ENCODE data around the gene EIPR1. TPM values are rescaled to one million over a fixed set of nuclear protein-coding genes. Genes with fewer than 3 reads are reported as not detected.
A peak's percentile ranks its signal among the peaks of the same experiment; 100 is the strongest.

EIPR1 gene
- total RNA-seq, 1 experiment from 2014 or later = 22.8 TPM

DNA sequence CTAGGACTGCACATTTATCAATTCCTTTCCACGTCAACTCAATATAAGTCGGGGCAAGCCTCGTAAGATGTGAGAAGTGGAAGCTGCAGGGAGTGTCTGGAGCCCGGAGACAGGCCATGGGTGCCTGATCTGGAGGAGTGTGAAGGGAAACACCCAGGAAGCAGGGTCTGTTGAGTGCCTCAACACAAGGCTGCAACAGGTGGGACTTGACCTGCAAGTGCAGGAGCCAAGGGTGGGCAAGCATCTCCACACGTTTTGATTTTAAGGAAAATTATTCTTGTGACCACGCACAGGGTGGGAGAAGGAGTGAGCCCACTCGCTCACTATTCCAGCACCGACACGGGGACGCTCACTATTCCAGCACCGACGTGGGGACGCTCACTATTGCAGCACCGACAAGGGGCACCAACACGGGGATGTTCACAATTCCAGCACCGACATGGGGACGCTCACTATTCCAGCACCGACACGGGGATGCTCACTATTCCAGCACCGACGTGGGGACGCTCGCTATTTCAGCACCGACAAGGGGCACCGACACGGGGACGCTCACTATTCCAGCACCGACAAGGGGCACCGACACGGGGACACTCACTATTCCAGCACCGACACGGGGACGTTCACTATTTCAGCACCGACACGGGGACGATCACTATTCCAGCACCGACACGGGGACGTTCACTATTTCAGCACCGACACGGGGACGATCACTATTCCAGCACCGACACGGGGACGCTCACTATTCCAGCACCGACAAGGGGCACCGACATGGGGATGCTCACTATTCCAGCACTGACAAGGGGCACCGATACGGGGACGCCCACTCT is 197.3 kb downstream of the EIPR1 start:
- ATAC-seq (no peak), DNase-seq (ENCODE audit: low spot score) (no peak)
- H3K4me3 Mint-ChIP-seq = no peak overlapping the region
- ChIA-PET POLR2A (no interaction called here), CTCF (interaction anchor here (1.2 kb wide), 1 partner anchor 281 kb away, joined by 3 read pairs; no protein-coding TSS in a partner anchor)
- no peaks in the 10 kb centered on the region for H3K4me1 Mint-ChIP-seq
- peaks cover 3% of the 10 kb centered on the region; the same call in 1 of the 2 replicates for H3K9me3 Mint-ChIP-seq
- no peak overlapping the region for H3K27ac Mint-ChIP-seq
- H3K27me3 Mint-ChIP-seq (ENCODE audit: low read depth) = no peaks in the 10 kb centered on the region
- peaks cover 2% of the 10 kb centered on the region for H3K36me3 Mint-ChIP-seq
- TF ChIP-seq, protein P1, sequence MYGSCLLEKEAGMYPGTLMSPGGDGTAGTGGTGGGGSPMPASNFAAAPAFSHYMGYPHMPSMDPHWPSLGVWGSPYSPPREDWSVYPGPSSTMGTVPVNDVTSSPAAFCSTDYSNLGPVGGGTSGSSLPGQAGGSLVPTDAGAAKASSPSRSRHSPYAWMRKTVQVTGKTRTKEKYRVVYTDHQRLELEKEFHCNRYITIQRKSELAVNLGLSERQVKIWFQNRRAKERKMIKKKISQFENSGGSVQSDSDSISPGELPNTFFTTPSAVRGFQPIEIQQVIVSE (CRISPR knock-in tag; IDR thresholded peaks at IDR 0.05; ENCODE audit: borderline replicate concordance) = no peak
- no peak for TF ChIP-seq ZNF121 (CRISPR knock-in tag; IDR thresholded peaks at IDR 0.05)

DNA sequence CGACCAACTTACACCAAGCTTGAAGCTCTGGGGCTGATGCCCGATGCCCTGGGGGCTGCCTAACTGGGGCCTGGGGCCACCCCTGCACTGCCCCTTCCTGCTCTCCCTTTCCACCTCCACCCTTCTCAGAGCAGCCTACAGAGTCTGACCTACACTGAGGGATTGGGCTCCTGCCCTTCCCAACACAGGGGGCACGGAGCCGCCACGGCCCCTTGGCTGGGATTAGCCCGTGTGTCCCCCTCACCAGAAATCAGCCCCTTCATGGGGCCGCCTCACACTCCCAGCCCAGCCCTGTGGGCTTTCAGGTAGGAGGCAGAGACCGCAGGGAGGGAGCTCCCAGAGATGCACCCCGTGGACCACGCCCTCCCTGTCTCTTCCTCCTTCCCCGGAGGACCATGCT is 198.0 kb downstream of the EIPR1 start:
- Mint-ChIP-seq H3K9me3 (peaks cover 3% of the 10 kb centered on the region; the same call in 1 of the 2 replicates), H3K27me3 (ENCODE audit: low read depth) (no peaks in the 10 kb centered on the region), H3K27ac (no peak overlapping the region), H3K4me3 (no peak overlapping the region), H3K36me3 (no peaks in the 10 kb centered on the region), H3K4me1 (no peaks in the 10 kb centered on the region)
- POLR2A ChIA-PET = no interaction called here
- no peak for DNase-seq (ENCODE audit: low spot score)
- TF ChIP-seq, protein P2, sequence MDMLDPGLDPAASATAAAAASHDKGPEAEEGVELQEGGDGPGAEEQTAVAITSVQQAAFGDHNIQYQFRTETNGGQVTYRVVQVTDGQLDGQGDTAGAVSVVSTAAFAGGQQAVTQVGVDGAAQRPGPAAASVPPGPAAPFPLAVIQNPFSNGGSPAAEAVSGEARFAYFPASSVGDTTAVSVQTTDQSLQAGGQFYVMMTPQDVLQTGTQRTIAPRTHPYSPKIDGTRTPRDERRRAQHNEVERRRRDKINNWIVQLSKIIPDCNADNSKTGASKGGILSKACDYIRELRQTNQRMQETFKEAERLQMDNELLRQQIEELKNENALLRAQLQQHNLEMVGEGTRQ (CRISPR knock-in tag; IDR thresholded peaks at IDR 0.05) = no peak
- TF ChIP-seq, protein P3, sequence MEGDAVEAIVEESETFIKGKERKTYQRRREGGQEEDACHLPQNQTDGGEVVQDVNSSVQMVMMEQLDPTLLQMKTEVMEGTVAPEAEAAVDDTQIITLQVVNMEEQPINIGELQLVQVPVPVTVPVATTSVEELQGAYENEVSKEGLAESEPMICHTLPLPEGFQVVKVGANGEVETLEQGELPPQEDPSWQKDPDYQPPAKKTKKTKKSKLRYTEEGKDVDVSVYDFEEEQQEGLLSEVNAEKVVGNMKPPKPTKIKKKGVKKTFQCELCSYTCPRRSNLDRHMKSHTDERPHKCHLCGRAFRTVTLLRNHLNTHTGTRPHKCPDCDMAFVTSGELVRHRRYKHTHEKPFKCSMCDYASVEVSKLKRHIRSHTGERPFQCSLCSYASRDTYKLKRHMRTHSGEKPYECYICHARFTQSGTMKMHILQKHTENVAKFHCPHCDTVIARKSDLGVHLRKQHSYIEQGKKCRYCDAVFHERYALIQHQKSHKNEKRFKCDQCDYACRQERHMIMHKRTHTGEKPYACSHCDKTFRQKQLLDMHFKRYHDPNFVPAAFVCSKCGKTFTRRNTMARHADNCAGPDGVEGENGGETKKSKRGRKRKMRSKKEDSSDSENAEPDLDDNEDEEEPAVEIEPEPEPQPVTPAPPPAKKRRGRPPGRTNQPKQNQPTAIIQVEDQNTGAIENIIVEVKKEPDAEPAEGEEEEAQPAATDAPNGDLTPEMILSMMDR (IDR thresholded peaks at IDR 0.05) = no peak
- TF ChIP-seq GTF2I (CRISPR knock-in tag; conservative IDR thresholded peaks at IDR 0.05) = no peak
- TF ChIP-seq GRHL2 (CRISPR knock-in tag; IDR thresholded peaks at IDR 0.05; ENCODE audit: insufficient replicate concordance, severe bottlenecking) = no peak
- no peak for TF ChIP-seq ZNF416 (CRISPR knock-in tag; IDR thresholded peaks at IDR 0.05)
- TF ChIP-seq, protein P4, sequence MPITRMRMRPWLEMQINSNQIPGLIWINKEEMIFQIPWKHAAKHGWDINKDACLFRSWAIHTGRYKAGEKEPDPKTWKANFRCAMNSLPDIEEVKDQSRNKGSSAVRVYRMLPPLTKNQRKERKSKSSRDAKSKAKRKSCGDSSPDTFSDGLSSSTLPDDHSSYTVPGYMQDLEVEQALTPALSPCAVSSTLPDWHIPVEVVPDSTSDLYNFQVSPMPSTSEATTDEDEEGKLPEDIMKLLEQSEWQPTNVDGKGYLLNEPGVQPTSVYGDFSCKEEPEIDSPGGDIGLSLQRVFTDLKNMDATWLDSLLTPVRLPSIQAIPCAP (CRISPR knock-in tag; IDR thresholded peaks at IDR 0.05) = no peak
- no peak for TF ChIP-seq ESRRA (CRISPR knock-in tag; IDR thresholded peaks at IDR 0.05; ENCODE audit: borderline replicate concordance)
- no peak for TF ChIP-seq ZNF263 (CRISPR knock-in tag; IDR thresholded peaks at IDR 0.05; ENCODE audit: low read depth)
- CTCF ChIA-PET = interaction anchor here (1.2 kb wide), 1 partner anchor 281 kb away, joined by 3 read pairs; no protein-coding TSS in a partner anchor
- peak; percentile 22 for ATAC-seq

DNA sequence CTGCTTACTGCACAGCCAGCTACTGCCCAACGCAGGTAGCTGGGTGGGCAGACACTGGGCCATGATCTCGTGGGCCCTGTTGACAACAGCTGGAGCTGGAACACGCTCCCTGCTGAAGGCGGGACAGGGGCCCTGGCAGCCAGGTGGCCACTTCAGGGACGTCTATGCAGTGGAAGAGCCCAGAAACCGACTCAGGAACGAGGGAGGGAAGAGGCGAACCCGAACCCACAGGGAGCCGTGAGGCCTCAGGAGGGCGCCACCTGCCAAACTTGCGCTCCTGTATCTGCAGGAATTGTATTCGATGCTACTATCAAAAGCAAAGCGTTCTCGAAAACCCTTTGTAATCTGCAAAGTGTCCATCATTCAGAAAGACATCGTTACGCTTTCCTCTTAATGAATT is 198.4 kb downstream of the EIPR1 start:
- ATAC-seq (peak; percentile 87), DNase-seq (ENCODE audit: low spot score) (peak; percentile 68)
- TF ChIP-seq, protein P5, sequence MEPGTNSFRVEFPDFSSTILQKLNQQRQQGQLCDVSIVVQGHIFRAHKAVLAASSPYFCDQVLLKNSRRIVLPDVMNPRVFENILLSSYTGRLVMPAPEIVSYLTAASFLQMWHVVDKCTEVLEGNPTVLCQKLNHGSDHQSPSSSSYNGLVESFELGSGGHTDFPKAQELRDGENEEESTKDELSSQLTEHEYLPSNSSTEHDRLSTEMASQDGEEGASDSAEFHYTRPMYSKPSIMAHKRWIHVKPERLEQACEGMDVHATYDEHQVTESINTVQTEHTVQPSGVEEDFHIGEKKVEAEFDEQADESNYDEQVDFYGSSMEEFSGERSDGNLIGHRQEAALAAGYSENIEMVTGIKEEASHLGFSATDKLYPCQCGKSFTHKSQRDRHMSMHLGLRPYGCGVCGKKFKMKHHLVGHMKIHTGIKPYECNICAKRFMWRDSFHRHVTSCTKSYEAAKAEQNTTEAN (CRISPR knock-in tag; IDR thresholded peaks at IDR 0.05) = no peak
- no peak for TF ChIP-seq MYBL2 (CRISPR knock-in tag; IDR thresholded peaks at IDR 0.05)
- no peak for TF ChIP-seq NR2C2 (CRISPR knock-in tag; IDR thresholded peaks at IDR 0.05)
- TF ChIP-seq, protein P3 (IDR thresholded peaks at IDR 0.05) = peak; percentile 32; the same call in 1 of the 2 replicates
- TF ChIP-seq, protein P1 (CRISPR knock-in tag; IDR thresholded peaks at IDR 0.05; ENCODE audit: borderline replicate concordance) = no peak
- POLR2A ChIA-PET = no interaction called here
- no peak overlapping the region for H3K27ac Mint-ChIP-seq
- CTCF ChIA-PET = interaction anchor here (0.6 to 1.3 kb wide), 5 partner anchors 10 to 282 kb away, joined by 3 read pairs; no protein-coding TSS in a partner anchor
- H3K9me3 Mint-ChIP-seq = peaks cover 3% of the 10 kb centered on the region; the same call in 1 of the 2 replicates
- no peak overlapping the region for H3K4me3 Mint-ChIP-seq
- H3K36me3 Mint-ChIP-seq = no peaks in the 10 kb centered on the region
- no peaks in the 10 kb centered on the region for H3K4me1 Mint-ChIP-seq
- H3K27me3 Mint-ChIP-seq (ENCODE audit: low read depth) = no peaks in the 10 kb centered on the region
